CD14-positive monocyte (primary cell): ENCODE data around the gene LIMS2. TPM values are rescaled to one million over a fixed set of nuclear protein-coding genes. Genes with fewer than 3 reads are reported as not detected.

Source experiments
- DNase-seq, 3 donors: peaks; one replicate each; pipeline ENCODE4 v3.0.0-alpha.2; 2011 to 2022
- H2AFZ ChIP-seq: 2 replicates; pipeline ENCODE4 v1.6.0; 2012; ENCODE audit warnings: mild to moderate bottlenecking, low read depth, low read length, inconsistent platforms; ENCODE audit not compliant: insufficient read depth, poor library complexity, severe bottlenecking
- H3K27ac ChIP-seq, 2 donors: 1 replicate in 1 of 2; 2 replicates in 1 of 2; pipeline ENCODE4 v1.5.1; 2012 to 2013; ENCODE audit warnings: low read length in 2 of 2, control low read depth in 1 of 2, inconsistent platforms in 1 of 2, low read depth in 1 of 2, mild to moderate bottlenecking in 1 of 2
- H3K27me3 ChIP-seq, 2 donors: one replicate each; pipeline versions ENCODE4 v1.6.0 to v1.6.1; 2011 to 2013; ENCODE audit warnings: low read length in 2 of 2; ENCODE audit not compliant: control insufficient read depth in 2 of 2, insufficient read depth in 2 of 2
- H3K36me3 ChIP-seq, 2 donors: replicated peaks in 1 of 2; 1 replicate in 1 of 2; 2 replicates in 1 of 2; pipeline versions ENCODE4 v1.5.1 to v1.6.1; 2012 to 2013; ENCODE audit warnings: low read length in 2 of 2, control low read depth in 1 of 2, inconsistent platforms in 1 of 2, mild to moderate bottlenecking in 1 of 2; ENCODE audit not compliant: insufficient read depth in 2 of 2, control insufficient read depth in 1 of 2
- H3K4me1 ChIP-seq, 2 donors: 1 replicate in 1 of 2; 2 replicates in 1 of 2; pipeline versions ENCODE4 v1.5.1 to v1.6.1; 2012 to 2013; ENCODE audit warnings: low read length in 2 of 2, control low read depth in 1 of 2, inconsistent platforms in 1 of 2, mild to moderate bottlenecking in 1 of 2, moderate library complexity in 1 of 2; ENCODE audit not compliant: insufficient read depth in 2 of 2, control insufficient read depth in 1 of 2
- H3K4me2 ChIP-seq: replicated peaks from 2 replicates; pipeline ENCODE3; 2012; ENCODE audit warnings: low read length, moderate library complexity, mild to moderate bottlenecking; ENCODE audit not compliant: poor library complexity, severe bottlenecking; ENCODE audit errors: extremely low read depth
- H3K4me3 ChIP-seq, 3 experiments: fragments of 200-600 bp in 1 of 3; sonication (generic) in 1 of 3; replicated peaks in 1 of 3; 1 replicate in 2 of 3; 2 replicates in 1 of 3; pipeline ENCODE4 v1.5.1; 2011 to 2013; ENCODE audit warnings: low read length in 3 of 3, mild to moderate bottlenecking in 3 of 3, control low read depth in 2 of 3, low read depth in 2 of 3, inconsistent platforms in 1 of 3, moderate library complexity in 1 of 3
- H3K79me2 ChIP-seq: 2 replicates; pipeline ENCODE4 v1.6.0; 2012; ENCODE audit warnings: mild to moderate bottlenecking, control low read depth, inconsistent platforms, low read length, moderate library complexity; ENCODE audit not compliant: insufficient read depth
- H3K9ac ChIP-seq: 2 replicates; pipeline ENCODE4 v1.6.0; 2017; ENCODE audit warnings: low read length, mild to moderate bottlenecking; ENCODE audit not compliant: insufficient read depth, poor library complexity, severe bottlenecking
- H3K9me3 ChIP-seq, 2 donors: replicated peaks in 1 of 2; 1 replicate in 1 of 2; 2 replicates in 1 of 2; pipeline versions ENCODE4 v1.5.1 to v1.6.1; 2012 to 2013; ENCODE audit warnings: low read length in 2 of 2, control low read depth in 1 of 2; ENCODE audit not compliant: control insufficient read depth in 1 of 2, insufficient read depth in 1 of 2
- H4K20me1 ChIP-seq: 2 replicates; pipeline ENCODE4 v1.6.0; 2012; ENCODE audit warnings: mild to moderate bottlenecking, low read length, control low read depth, moderate library complexity; ENCODE audit not compliant: insufficient read depth
- H3K27ac Mint-ChIP-seq, 7 donors: one replicate each; pipeline ENCODE4 v1.8.0; 2020; ENCODE audit warnings: mild to moderate bottlenecking in 7 of 7, mixed read lengths in 7 of 7, moderate library complexity in 6 of 7, inconsistent platforms in 2 of 7
- H3K27me3 Mint-ChIP-seq, 3 donors: one replicate each; pipeline ENCODE4 v1.8.0; 2021 to 2022; ENCODE audit warnings: low read depth in 3 of 3, mild to moderate bottlenecking in 3 of 3, mixed read lengths in 3 of 3, moderate library complexity in 3 of 3, inconsistent platforms in 1 of 3
- H3K36me3 Mint-ChIP-seq, 2 donors: one replicate each; pipeline ENCODE4 v1.8.0; 2020; ENCODE audit warnings: mixed read lengths in 2 of 2, inconsistent platforms in 1 of 2, mild to moderate bottlenecking in 1 of 2
- H3K4me1 Mint-ChIP-seq: one replicate; pipeline ENCODE4 v1.8.0; 2020; ENCODE audit warnings: mild to moderate bottlenecking, mixed read lengths
- H3K4me3 Mint-ChIP-seq, 2 donors: one replicate each; pipeline ENCODE4 v1.8.0; 2020; ENCODE audit warnings: mild to moderate bottlenecking in 2 of 2, mixed read lengths in 2 of 2, moderate library complexity in 1 of 2
- H3K9me3 Mint-ChIP-seq, 7 donors: one replicate each; pipeline ENCODE4 v1.8.0; 2020 to 2022; ENCODE audit warnings: mixed read lengths in 7 of 7, mild to moderate bottlenecking in 6 of 7, moderate library complexity in 6 of 7, inconsistent platforms in 2 of 7
- WGBS: methylation state at CpG from one replicate; pipeline ENCODE4 v1.1.5; 2013; ENCODE audit warnings: missing lambda C conversion rate; ENCODE audit not compliant: insufficient coverage; 5-methylcytosine and 5-hydroxymethylcytosine counted together
- intact Hi-C, 2 donors: fragments of 100-400 bp; cut with micrococcal nuclease; formaldehyde crosslinking; loops; one replicate each; pipeline versions ENCODE4 v1.15.0 to v1.15.1; 2023
- polyA plus RNA-seq, 3 donors: library from polyadenylated mRNA; depleted of rRNA in 1 of 3; unstranded in 2 of 3; stranded (reverse) in 1 of 3; fragments of 300-500 nt in 2 of 3; fragments of >200 nt in 1 of 3; fragmentation: Illumina TruSeq in 2 of 3; gene quantifications; 1 replicate in 2 of 3; 2 replicates in 1 of 3; pipeline ENCODE4 v1.2.3, GENCODE V29; 2012 to 2021
- TF ChIP-seq, protein P1 (sequence below): fragments of 200-600 bp; IDR thresholded peaks from one replicate; pipeline ENCODE4 v1.8.0; 2022; ENCODE audit warnings: antibody characterized with exemption, mild to moderate bottlenecking

LIMS2 gene
- polyA plus RNA-seq, 3 donors, result 0.13 to 1.3 (median 0.23) TPM

DNA sequence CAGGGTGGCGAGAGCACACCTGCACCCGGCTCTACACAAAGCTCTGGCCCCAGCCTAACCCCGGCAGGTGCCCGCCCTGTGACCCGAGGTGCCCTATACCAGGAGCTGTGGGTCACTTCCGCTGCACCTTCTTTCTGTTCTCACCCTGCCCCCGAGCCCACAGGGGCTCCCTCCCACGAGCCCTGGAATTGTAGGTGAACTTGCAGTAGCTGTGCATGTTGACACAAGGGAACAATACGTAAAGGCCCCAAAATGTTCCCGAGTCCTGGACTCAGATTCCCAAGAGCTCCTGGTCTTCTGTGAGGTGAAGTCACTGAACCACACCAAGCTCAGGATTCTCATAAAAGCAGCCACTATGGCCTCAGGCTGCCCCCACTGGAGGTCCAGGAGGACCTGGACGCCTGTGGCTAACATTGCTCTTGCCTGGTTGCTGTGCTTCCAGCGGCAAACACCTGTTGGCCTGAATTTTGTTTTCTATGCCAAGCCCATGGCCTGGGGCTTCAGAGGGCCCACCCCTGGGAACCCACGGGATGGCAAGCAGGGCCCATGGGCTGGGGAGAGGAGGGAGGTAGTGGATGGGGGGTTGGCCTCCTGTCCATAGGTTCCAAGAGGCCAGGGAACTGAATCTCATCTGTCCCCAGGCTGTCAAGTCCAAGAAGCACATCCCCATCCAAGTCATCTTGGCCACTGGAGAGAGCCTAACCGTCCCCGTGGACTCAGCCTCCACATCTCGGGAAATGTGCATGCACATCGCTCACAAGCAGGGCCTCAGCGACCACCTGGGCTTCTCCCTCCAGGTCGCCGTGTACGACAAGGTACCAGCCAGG lies 52.6 kb downstream of the LIMS2 start:
- no peak overlapping the region for H2AFZ ChIP-seq
- Mint-ChIP-seq H3K4me3 (no peak overlapping the region), H3K4me1 (peaks cover 12% of the 10 kb centered on the region), H3K27ac (peak overlapping the region in 1 of 7 donors; percentile 74), H3K9me3 (no peaks in the 10 kb centered on the region), H3K27me3 (peaks cover 0 to 10% (median 5%) of the 10 kb centered on the region in 3 donors), H3K36me3 (no peaks in the 10 kb centered on the region)
- no peaks in the 10 kb centered on the region for H4K20me1 ChIP-seq
- no peak overlapping the region for H3K4me2 ChIP-seq
- no peaks in the 10 kb centered on the region for H3K27me3 ChIP-seq
- TF ChIP-seq, protein P1, sequence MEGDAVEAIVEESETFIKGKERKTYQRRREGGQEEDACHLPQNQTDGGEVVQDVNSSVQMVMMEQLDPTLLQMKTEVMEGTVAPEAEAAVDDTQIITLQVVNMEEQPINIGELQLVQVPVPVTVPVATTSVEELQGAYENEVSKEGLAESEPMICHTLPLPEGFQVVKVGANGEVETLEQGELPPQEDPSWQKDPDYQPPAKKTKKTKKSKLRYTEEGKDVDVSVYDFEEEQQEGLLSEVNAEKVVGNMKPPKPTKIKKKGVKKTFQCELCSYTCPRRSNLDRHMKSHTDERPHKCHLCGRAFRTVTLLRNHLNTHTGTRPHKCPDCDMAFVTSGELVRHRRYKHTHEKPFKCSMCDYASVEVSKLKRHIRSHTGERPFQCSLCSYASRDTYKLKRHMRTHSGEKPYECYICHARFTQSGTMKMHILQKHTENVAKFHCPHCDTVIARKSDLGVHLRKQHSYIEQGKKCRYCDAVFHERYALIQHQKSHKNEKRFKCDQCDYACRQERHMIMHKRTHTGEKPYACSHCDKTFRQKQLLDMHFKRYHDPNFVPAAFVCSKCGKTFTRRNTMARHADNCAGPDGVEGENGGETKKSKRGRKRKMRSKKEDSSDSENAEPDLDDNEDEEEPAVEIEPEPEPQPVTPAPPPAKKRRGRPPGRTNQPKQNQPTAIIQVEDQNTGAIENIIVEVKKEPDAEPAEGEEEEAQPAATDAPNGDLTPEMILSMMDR, result no peak
- 94% methylated on average over 21 of the region's 21 CpGs for WGBS
- no peak overlapping the region for H3K4me3 ChIP-seq
- DNase-seq, result no peak
- H3K9me3 ChIP-seq, result no peaks in the 10 kb centered on the region
- intact Hi-C loops, result no loop called here
- no peak overlapping the region for H3K27ac ChIP-seq
- H3K4me1 ChIP-seq, result no peaks in the 10 kb centered on the region
- no peak overlapping the region for H3K9ac ChIP-seq
- H3K79me2 ChIP-seq, result no peaks in the 10 kb centered on the region
- no peaks in the 10 kb centered on the region for H3K36me3 ChIP-seq

DNA sequence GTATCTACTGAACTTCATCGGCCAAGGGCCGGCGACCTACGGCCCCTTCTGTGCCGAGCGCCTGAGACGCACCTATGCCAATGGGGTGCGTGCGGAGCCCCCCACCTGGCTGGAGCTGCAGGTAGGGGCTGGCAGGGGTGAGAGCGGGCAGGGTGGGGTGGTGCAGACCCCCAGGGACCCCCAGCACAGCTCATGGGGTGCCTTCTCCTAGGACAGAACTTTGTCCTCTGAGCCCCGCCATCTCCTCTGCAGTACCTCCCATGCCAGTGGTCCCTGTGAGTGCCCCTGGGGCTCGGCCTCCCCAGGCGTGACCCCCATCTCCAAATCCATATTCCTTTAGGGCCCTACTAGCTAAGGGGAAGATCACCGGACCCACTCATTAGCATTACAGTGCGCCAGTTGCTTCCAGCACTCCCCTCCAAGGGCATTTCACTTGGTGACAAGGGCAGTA lies 53.3 kb downstream of the LIMS2 start:
- 95% methylated on average over 13 of the region's 15 CpGs for WGBS
- Mint-ChIP-seq H3K36me3 (no peaks in the 10 kb centered on the region), H3K4me1 (peaks cover 12% of the 10 kb centered on the region), H3K4me3 (no peak overlapping the region), H3K27ac (no peak overlapping the region), H3K27me3 (peaks cover 0 to 9% (median 5%) of the 10 kb centered on the region in 3 donors), H3K9me3 (peaks cover 0 to 2% (median 0%) of the 10 kb centered on the region in 7 donors)
- H3K4me1 ChIP-seq, result no peaks in the 10 kb centered on the region
- H3K36me3 ChIP-seq, result no peaks in the 10 kb centered on the region
- no peaks in the 10 kb centered on the region for H3K9me3 ChIP-seq
- H3K9ac ChIP-seq, result no peak overlapping the region
- no peak overlapping the region for H3K4me2 ChIP-seq
- H3K79me2 ChIP-seq, result no peaks in the 10 kb centered on the region
- no peak for DNase-seq
- intact Hi-C loops, result no loop called here
- no peak overlapping the region for H2AFZ ChIP-seq
- H4K20me1 ChIP-seq, result no peaks in the 10 kb centered on the region
- TF ChIP-seq, protein P1, result no peak
- H3K4me3 ChIP-seq, result no peak overlapping the region
- H3K27ac ChIP-seq, result no peak overlapping the region
- H3K27me3 ChIP-seq, result no peaks in the 10 kb centered on the region
